ENCODE results near the gene FLAD1.

Gene FLAD1

GRCh38 chr1:155034318-155035208, 51.4 kb downstream of the FLAD1 start:
- no peak overlapping the region for H3K27ac Mint-ChIP-seq
- no peaks in the 10 kb centered on the region for H3K27me3 Mint-ChIP-seq
- H3K36me3 Mint-ChIP-seq, result no peaks in the 10 kb centered on the region

DNA sequence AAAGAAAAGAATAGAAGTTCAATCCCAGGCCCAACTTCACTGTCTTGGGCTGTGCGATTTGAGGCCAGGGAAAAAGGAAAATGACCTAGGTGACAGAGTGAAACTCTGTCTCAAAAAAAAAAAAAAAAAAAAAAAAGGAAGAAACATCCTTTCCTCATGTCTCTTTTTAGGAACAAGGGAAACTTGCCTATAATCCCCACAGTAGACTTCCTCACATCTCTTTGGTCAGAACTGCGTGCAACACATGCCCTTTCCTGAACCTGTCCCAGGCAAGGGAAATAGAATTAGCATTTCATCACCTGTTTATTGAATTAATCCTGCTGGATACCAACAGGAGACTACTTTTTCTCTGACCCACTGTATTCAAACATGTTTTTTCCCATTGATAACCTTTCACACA, 52.8 kb downstream of the FLAD1 start:
- H3K36me3 Mint-ChIP-seq, result no peaks in the 10 kb centered on the region
- no peaks in the 10 kb centered on the region for H3K4me1 Mint-ChIP-seq (ENCODE audit: low read depth)
- no peaks in the 10 kb centered on the region for H3K27me3 Mint-ChIP-seq
- H3K4me3 Mint-ChIP-seq, result no peak overlapping the region
- no peak overlapping the region for H3K27ac Mint-ChIP-seq
- no peaks in the 10 kb centered on the region for H3K9me3 Mint-ChIP-seq (ENCODE audit: low read depth)

More at GRCh38 chr1:155034318-155035208, 51.4 kb downstream of the FLAD1 start:
- H3K9me3 Mint-ChIP-seq (ENCODE audit: low read depth), result no peaks in the 10 kb centered on the region
- H3K4me1 Mint-ChIP-seq (ENCODE audit: low read depth), result no peaks in the 10 kb centered on the region
- H3K4me3 Mint-ChIP-seq, result no peak overlapping the region

DNA sequence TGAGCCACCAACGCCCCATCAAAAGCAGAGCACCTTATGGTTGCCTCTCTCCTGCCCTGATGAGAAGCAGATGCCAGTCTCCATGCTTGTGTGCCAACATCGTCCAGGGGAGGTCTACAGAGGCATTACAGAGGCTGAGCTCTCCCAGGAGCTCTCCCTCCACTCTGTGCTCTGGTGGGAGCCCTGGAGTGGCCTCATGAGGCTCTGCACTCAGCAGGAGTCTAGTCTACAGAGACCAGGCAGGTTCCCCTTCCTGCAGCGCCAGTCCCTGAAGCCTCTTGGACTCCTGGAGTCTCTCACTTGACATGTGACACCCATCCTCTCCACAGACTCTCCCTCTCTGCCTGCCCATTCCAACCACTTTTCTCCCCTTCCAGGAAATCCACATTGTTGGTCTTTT, 53.9 kb downstream of the FLAD1 start:
- Mint-ChIP-seq H3K4me1 (ENCODE audit: low read depth) (no peaks in the 10 kb centered on the region), H3K4me3 (no peak overlapping the region), H3K36me3 (no peaks in the 10 kb centered on the region), H3K27ac (no peak overlapping the region), H3K9me3 (ENCODE audit: low read depth) (no peaks in the 10 kb centered on the region), H3K27me3 (no peaks in the 10 kb centered on the region)

GRCh38 chr1:155037851-155038441, 54.8 kb downstream of the FLAD1 start:
- no peaks in the 10 kb centered on the region for H3K9me3 Mint-ChIP-seq (ENCODE audit: low read depth)
- no peak overlapping the region for H3K4me3 Mint-ChIP-seq
- peaks cover 2% of the 10 kb centered on the region for H3K27me3 Mint-ChIP-seq
- H3K27ac Mint-ChIP-seq, result no peak overlapping the region
- no peaks in the 10 kb centered on the region for H3K36me3 Mint-ChIP-seq
- no peaks in the 10 kb centered on the region for H3K4me1 Mint-ChIP-seq (ENCODE audit: low read depth)

GRCh38 chr1:155038602-155039307, 55.6 kb downstream of the FLAD1 start:
- no peaks in the 10 kb centered on the region for H3K36me3 Mint-ChIP-seq
- peaks cover 2% of the 10 kb centered on the region for H3K27me3 Mint-ChIP-seq
- no peaks in the 10 kb centered on the region for H3K4me1 Mint-ChIP-seq (ENCODE audit: low read depth)
- no peaks in the 10 kb centered on the region for H3K9me3 Mint-ChIP-seq (ENCODE audit: low read depth)
- H3K27ac Mint-ChIP-seq, result no peak overlapping the region
- H3K4me3 Mint-ChIP-seq, result no peak overlapping the region

DNA sequence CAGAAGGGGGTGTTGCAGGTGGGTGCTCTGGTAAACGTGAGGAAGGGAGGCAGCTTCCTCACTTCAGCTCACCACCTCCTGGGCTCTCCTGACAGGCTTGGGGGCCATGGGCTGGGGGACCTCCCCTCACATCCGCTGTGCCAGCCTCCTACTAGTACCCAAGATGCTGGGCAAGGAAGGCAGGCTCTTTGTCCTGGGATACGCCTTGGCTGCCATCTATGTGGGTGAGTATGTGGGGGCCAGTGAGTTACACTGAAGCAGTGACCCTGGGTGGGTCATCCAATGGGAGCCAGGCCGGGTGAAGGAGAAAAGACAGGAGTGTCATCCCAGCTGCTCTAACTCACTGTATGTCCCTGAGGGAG, 56.1 kb downstream of the FLAD1 start:
- H3K27me3 Mint-ChIP-seq, result peaks cover 2% of the 10 kb centered on the region
- H3K27ac Mint-ChIP-seq, result no peak overlapping the region

DNA sequence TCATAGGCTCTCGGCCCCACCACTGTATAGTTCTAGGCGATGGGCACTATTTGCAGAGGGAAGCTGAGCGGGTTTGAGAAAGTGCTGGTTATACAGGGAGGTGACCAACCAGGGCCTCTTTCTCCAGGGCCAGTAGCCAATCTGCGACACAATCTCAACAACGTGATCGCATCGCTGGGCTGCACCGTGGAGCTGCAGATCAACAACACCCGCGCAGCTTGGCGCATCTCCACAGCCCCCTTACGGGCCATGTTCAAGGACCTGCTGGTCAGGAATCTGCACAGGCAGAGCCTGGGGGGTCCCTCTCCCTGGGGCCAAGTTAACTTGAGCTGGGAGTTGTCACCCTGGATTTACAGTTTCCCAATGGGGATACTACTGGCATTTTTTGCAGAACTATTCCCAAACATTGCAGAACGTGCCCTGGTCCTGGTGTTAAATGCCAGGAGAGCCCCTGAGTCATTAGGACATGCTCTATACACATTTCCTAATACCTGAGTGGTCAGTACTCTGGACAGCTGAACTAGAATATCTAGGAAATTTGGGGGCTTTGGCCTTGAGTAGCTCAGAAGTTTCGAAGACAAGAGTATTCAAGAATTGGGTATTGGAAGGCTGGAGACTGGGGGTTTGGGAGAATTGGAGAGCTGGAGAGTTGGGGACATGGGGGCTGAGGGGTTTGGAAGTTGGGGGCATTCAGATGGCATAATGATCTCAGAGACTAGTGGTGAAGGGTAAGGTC, 57.4 kb downstream of the FLAD1 start:
- Mint-ChIP-seq H3K27me3 (peaks cover 2% of the 10 kb centered on the region), H3K9me3 (ENCODE audit: low read depth) (no peaks in the 10 kb centered on the region), H3K27ac (no peak overlapping the region), H3K4me3 (no peak overlapping the region), H3K4me1 (ENCODE audit: low read depth) (no peaks in the 10 kb centered on the region), H3K36me3 (no peaks in the 10 kb centered on the region)

More for the DNA sequence above, 56.1 kb downstream of the FLAD1 start:
- Mint-ChIP-seq H3K36me3 (no peaks in the 10 kb centered on the region), H3K4me1 (ENCODE audit: low read depth) (no peaks in the 10 kb centered on the region), H3K4me3 (no peak overlapping the region), H3K9me3 (ENCODE audit: low read depth) (no peaks in the 10 kb centered on the region)

Data from activated naive CD8-positive, alpha-beta T cell (primary cell).